SU-DHL-6 (cell line): Measurements from ENCODE around the gene TMSB4X.

Experiments used
- H2AFZ ChIP-seq: fragments of 200-600 bp; sonication (generic); 2 replicates; pipeline ENCODE4 v1.6.1; 2014; ENCODE audit warnings: low read depth, mild to moderate bottlenecking, moderate library complexity, mixed read lengths, antibody characterized with exemption, low read length; ENCODE audit not compliant: severe bottlenecking
- H3F3A ChIP-seq: fragments of 200-600 bp; shearing (Covaris generic); 2 replicates; pipeline ENCODE4 v1.6.0; 2016; ENCODE audit warnings: antibody characterized with exemption, mild to moderate bottlenecking; ENCODE audit not compliant: insufficient read depth
- H3K27ac ChIP-seq: fragments of 200-600 bp; sonication (generic); 2 replicates; pipeline ENCODE4 v1.5.1; 2016; ENCODE audit warnings: low read depth, mild to moderate bottlenecking, low read length, moderate library complexity, mixed read lengths
- H3K27me3 ChIP-seq: fragments of 200-600 bp; sonication (generic), shearing (Covaris generic); 2 replicates; pipeline ENCODE4 v1.6.0; 2014; ENCODE audit warnings: mild to moderate bottlenecking, low read length
- H3K36me3 ChIP-seq: fragments of 200-600 bp; sonication (generic); 2 replicates; pipeline ENCODE4 v1.6.1; 2014; ENCODE audit warnings: mild to moderate bottlenecking, low read length, mixed read lengths
- H3K4me2 ChIP-seq: fragments of 300-600, 200-600 bp; shearing (Covaris generic), sonication (generic); 2 replicates; pipeline ENCODE4 v1.6.0; 2014; ENCODE audit warnings: low read length, low read depth, mild to moderate bottlenecking; ENCODE audit not compliant: poor library complexity, severe bottlenecking
- H3K4me3 ChIP-seq: fragments of 200-600 bp; sonication (generic); 2 replicates; pipeline ENCODE4 v1.5.1; 2014; ENCODE audit warnings: antibody characterized with exemption, low read length, mild to moderate bottlenecking, mixed read lengths; ENCODE audit not compliant: insufficient read depth, poor library complexity, severe bottlenecking
- H3K79me2 ChIP-seq: fragments of 200-600 bp; sonication (generic); 2 replicates; pipeline ENCODE4 v1.6.1; 2014; ENCODE audit warnings: mild to moderate bottlenecking, low read length, moderate library complexity; ENCODE audit not compliant: insufficient read depth
- H3K9ac ChIP-seq: fragments of 200-600 bp; sonication (generic); 2 replicates; pipeline ENCODE4 v1.7.0; 2014; ENCODE audit warnings: mild to moderate bottlenecking, low read length
- H3K9me2 ChIP-seq: fragments of 200-600 bp; sonication (generic); replicated peaks from 2 replicates; pipeline ENCODE4 v1.6.1; 2014; ENCODE audit warnings: low read length; ENCODE audit not compliant: insufficient read depth
- H3K9me3 ChIP-seq: fragments of 200-600 bp; sonication (generic); 2 replicates; pipeline ENCODE4 v1.6.1; 2014; ENCODE audit warnings: low read length, mixed read lengths; ENCODE audit not compliant: insufficient read depth
- H4K20me1 ChIP-seq: fragments of 200-600 bp; sonication (generic); 2 replicates; pipeline ENCODE4 v1.6.1; 2014; ENCODE audit warnings: low read depth, mild to moderate bottlenecking, antibody characterized with exemption, low read length, moderate library complexity, mixed read lengths
- CTCF ChIP-seq: fragments of 200-600 bp; sonication (generic); IDR thresholded peaks from one replicate; pipeline ENCODE4 v1.5.1; 2017; ENCODE audit warnings: antibody characterized with exemption, mild to moderate bottlenecking, low read length, moderate library complexity; ENCODE audit not compliant: insufficient read depth, poor library complexity, severe bottlenecking
- EZH2phosphoT487 ChIP-seq: fragments of 200-600 bp; sonication (generic), shearing (Covaris generic); conservative IDR thresholded peaks from 2 replicates; pipeline ENCODE4 v1.6.1; 2018; ENCODE audit warnings: mild to moderate bottlenecking, antibody characterized with exemption, low read length, moderate library complexity, mixed read lengths

The TMSB4X gene

GRCh38 chrX:13008189-13008533 lies 33.3 kb downstream of the TMSB4X start:
- H3K27ac ChIP-seq: peak overlapping the region; percentile 100
- no peaks in the 10 kb centered on the region for H3K9me2 ChIP-seq
- H3K9ac ChIP-seq: peak overlapping the region; percentile 48; the same call in 1 of the 2 replicates
- TF ChIP-seq EZH2phosphoT487 (no peak), CTCF (no peak)
- H3K36me3 ChIP-seq: no peaks in the 10 kb centered on the region
- peak overlapping the region; percentile 48 for H2AFZ ChIP-seq
- no peaks in the 10 kb centered on the region for H3K27me3 ChIP-seq
- peak overlapping the region; percentile 12 for H3K4me3 ChIP-seq
- peak overlapping the region; percentile 50 for H3K4me2 ChIP-seq
- H3K9me3 ChIP-seq: no peaks in the 10 kb centered on the region
- H4K20me1 ChIP-seq: no peaks in the 10 kb centered on the region
- peaks cover 32% of the 10 kb centered on the region for H3F3A ChIP-seq
- no peaks in the 10 kb centered on the region for H3K79me2 ChIP-seq

- Histone ChIP-seq H3K4me2 (peak overlapping the region; percentile 50), H3K4me3 (no peak overlapping the region), H3K79me2 (no peaks in the 10 kb centered on the region), H3K27ac (peak overlapping the region; percentile 100; the same call in 1 of the 2 replicates), H3K9me2 (no peaks in the 10 kb centered on the region), H3K9me3 (no peaks in the 10 kb centered on the region), H3K27me3 (no peaks in the 10 kb centered on the region), H3F3A (peaks cover 35% of the 10 kb centered on the region), H3K36me3 (no peaks in the 10 kb centered on the region), H4K20me1 (no peaks in the 10 kb centered on the region), H2AFZ (no peak overlapping the region), H3K9ac (no peak overlapping the region)
- TF ChIP-seq CTCF: no peak
- TF ChIP-seq EZH2phosphoT487: no peak
Measured at GRCh38 chrX:13008851-13009250, 33.9 kb downstream of the TMSB4X start.

- Histone ChIP-seq H3K36me3 (no peaks in the 10 kb centered on the region), H3K9me3 (no peaks in the 10 kb centered on the region), H3K9me2 (no peaks in the 10 kb centered on the region), H3K79me2 (no peaks in the 10 kb centered on the region), H3K9ac (no peak overlapping the region), H3K4me3 (no peak overlapping the region), H3K27me3 (no peaks in the 10 kb centered on the region), H3K27ac (no peak overlapping the region), H2AFZ (no peak overlapping the region), H4K20me1 (no peaks in the 10 kb centered on the region), H3K4me2 (no peak overlapping the region), H3F3A (peaks cover 35% of the 10 kb centered on the region)
- TF ChIP-seq EZH2phosphoT487 (no peak), CTCF (no peak)
Measured at GRCh38 chrX:13009273-13009672, 34.4 kb downstream of the TMSB4X start.

GRCh38 chrX:13009844-13010243 lies 34.9 kb downstream of the TMSB4X start:
- no peaks in the 10 kb centered on the region for H4K20me1 ChIP-seq
- H3K27me3 ChIP-seq: no peaks in the 10 kb centered on the region
- H3K79me2 ChIP-seq: no peaks in the 10 kb centered on the region
- no peaks in the 10 kb centered on the region for H3K36me3 ChIP-seq
- H3K9me2 ChIP-seq: no peaks in the 10 kb centered on the region
- no peak overlapping the region for H3K4me2 ChIP-seq
- H3K9ac ChIP-seq: no peak overlapping the region
- TF ChIP-seq EZH2phosphoT487 (no peak), CTCF (no peak)
- no peaks in the 10 kb centered on the region for H3K9me3 ChIP-seq
- no peak overlapping the region for H2AFZ ChIP-seq
- H3K27ac ChIP-seq: no peak overlapping the region
- no peak overlapping the region for H3K4me3 ChIP-seq
- H3F3A ChIP-seq: peaks cover 30% of the 10 kb centered on the region
